Gastrocnemius medialis (tissue), 4 donors: ENCODE data around the gene LRCH1. TPM values are rescaled to one million over a fixed set of nuclear protein-coding genes. Genes with fewer than 3 reads are reported as not detected.

ENCODE experiments used
- ATAC-seq, 2 donors: fragments of 150-250 bp; one replicate each; pipeline ENCODE4 v1.9.1; 2016
- DNase-seq, 2 donors: peaks; one replicate each; pipeline ENCODE4 v3.0.0-alpha.2; 2019
- H3K27ac ChIP-seq, 4 donors: fragments of 200-600 bp; sonication (generic); 1 replicate in 1 of 4; 2 replicates in 3 of 4; pipeline ENCODE4 v1.5.1; 2016 to 2018; ENCODE audit warnings: mild to moderate bottlenecking in 2 of 4, moderate library complexity in 1 of 4
- H3K27me3 ChIP-seq, 3 donors: fragments of 200-600 bp; sonication (generic) in 2 of 3; 1 replicate in 1 of 3; 2 replicates in 2 of 3; pipeline versions ENCODE4 v1.5.1 to v1.6.0; 2016 to 2019; ENCODE audit warnings: mild to moderate bottlenecking in 1 of 3, moderate library complexity in 1 of 3
- H3K36me3 ChIP-seq, 2 donors: fragments of 200-600 bp; sonication (generic) in 1 of 2; one replicate each; pipeline ENCODE4 v1.5.1; 2017 to 2018
- H3K4me1 ChIP-seq, 2 donors: fragments of 200-600 bp; sonication (generic) in 1 of 2; one replicate each; pipeline ENCODE4 v1.5.1; 2016 to 2017; ENCODE audit warnings: mild to moderate bottlenecking in 2 of 2
- H3K4me3 ChIP-seq, 4 donors: fragments of 200-600 bp; sonication (generic) in 3 of 4; 1 replicate in 1 of 4; 2 replicates in 3 of 4; pipeline ENCODE4 v1.5.1; 2016 to 2019; ENCODE audit warnings: mild to moderate bottlenecking in 2 of 4
- H3K9me3 ChIP-seq, 3 donors: fragments of 200-600 bp; sonication (generic) in 2 of 3; 1 replicate in 1 of 3; 2 replicates in 2 of 3; pipeline ENCODE4 v1.5.1; 2016 to 2019
- POLR2A ChIP-seq, 2 donors: fragments of 450-650 bp; IDR thresholded peaks; one replicate each; pipeline ENCODE4 v1.6.1; 2017; ENCODE audit warnings: antibody characterized with exemption in 2 of 2, mild to moderate bottlenecking in 2 of 2, moderate library complexity in 2 of 2
- in situ Hi-C, 4 donors: fragments of 200-750 bp; cut with MboI; loops; one replicate each; pipeline versions ENCODE4 v1.15.0 to v1.8.0; 2017; ENCODE audit warnings: low sequenced_read_pairs in 4 of 4
- intact Hi-C: fragments of 100-400 bp; cut with DNase I; formaldehyde crosslinking; loops from one replicate; pipeline ENCODE4 v1.15.1; 2023; ENCODE audit warnings: low total_unique reads
- total RNA-seq, 4 donors: library from RNA; depleted of rRNA; stranded (reverse); fragments of >200 nt; gene quantifications; one replicate each; pipeline versions ENCODE4 v1.1.0 to v1.2.3, GENCODE V29; 2016
- TF ChIP-seq, protein P1 (sequence below), 5 experiments: fragments of 450-650 bp in 3 of 5; fragments of 200-600 bp in 2 of 5; sonication (generic) in 2 of 5; IDR thresholded peaks in 4 of 5; conservative IDR thresholded peaks in 1 of 5; 1 replicate in 4 of 5; 2 replicates in 1 of 5; pipeline ENCODE4 v1.5.1; 2016 to 2019; ENCODE audit warnings: antibody characterized with exemption in 5 of 5, mild to moderate bottlenecking in 3 of 5, moderate library complexity in 3 of 5

The LRCH1 gene
- total RNA-seq, 4 donors from 2014 or later: 3.4 to 5.0 (median 3.9) TPM

DNA sequence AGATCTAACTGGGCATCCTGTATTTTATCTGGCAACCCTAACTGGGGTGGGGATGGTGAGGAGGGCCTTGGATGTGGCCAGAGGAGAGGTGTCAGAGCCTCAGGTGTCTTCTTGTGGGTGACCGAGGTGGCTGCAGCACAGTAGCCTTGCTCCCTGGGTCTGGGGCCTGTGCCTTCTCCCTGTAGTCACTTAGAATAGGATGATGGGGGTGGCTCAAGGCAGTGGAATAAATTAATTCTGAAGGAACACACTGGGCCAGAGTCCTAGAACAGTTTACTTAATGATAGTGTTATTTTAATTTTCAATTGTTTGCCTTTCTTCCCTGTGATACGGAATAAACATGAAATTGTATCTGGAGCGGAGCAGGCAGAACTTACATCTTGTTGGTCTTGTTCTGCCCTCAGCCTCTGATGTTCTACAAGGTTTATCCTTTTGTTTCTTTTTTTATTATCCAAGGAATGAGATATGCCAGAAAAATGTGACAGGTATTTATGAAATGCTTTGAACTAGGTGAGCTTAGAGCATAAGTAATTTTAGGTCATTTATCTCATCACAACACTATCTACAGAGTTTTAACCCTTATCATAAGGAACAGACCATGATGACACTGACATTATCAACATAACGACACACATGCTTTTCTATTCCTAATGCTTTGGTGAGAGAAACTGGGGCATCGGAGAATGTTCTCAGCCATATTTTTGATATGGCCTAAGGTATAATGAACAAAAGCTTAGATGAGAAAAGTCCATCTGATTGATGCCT, 51.4 kb downstream of the LRCH1 start:
- Histone ChIP-seq H3K27ac (peak overlapping the region; percentile 42 to 62 (median 57)), H3K4me1 (peaks cover 37 to 62% of the 10 kb centered on the region in 2 donors), H3K4me3 (no peak overlapping the region), H3K36me3 (no peaks in the 10 kb centered on the region), H3K27me3 (no peaks in the 10 kb centered on the region), H3K9me3 (no peaks in the 10 kb centered on the region)
- no peak for ATAC-seq
- DNase-seq: no peak
- intact Hi-C loops (no loop called here), in situ Hi-C loops (no loop called here)
- TF ChIP-seq, protein P1, sequence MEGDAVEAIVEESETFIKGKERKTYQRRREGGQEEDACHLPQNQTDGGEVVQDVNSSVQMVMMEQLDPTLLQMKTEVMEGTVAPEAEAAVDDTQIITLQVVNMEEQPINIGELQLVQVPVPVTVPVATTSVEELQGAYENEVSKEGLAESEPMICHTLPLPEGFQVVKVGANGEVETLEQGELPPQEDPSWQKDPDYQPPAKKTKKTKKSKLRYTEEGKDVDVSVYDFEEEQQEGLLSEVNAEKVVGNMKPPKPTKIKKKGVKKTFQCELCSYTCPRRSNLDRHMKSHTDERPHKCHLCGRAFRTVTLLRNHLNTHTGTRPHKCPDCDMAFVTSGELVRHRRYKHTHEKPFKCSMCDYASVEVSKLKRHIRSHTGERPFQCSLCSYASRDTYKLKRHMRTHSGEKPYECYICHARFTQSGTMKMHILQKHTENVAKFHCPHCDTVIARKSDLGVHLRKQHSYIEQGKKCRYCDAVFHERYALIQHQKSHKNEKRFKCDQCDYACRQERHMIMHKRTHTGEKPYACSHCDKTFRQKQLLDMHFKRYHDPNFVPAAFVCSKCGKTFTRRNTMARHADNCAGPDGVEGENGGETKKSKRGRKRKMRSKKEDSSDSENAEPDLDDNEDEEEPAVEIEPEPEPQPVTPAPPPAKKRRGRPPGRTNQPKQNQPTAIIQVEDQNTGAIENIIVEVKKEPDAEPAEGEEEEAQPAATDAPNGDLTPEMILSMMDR (IDR thresholded peaks at IDR 0.05 in 4 of 5, conservative IDR thresholded peaks at IDR 0.05 in 1 of 5): no peak
- TF ChIP-seq POLR2A (IDR thresholded peaks at IDR 0.05): no peak

DNA sequence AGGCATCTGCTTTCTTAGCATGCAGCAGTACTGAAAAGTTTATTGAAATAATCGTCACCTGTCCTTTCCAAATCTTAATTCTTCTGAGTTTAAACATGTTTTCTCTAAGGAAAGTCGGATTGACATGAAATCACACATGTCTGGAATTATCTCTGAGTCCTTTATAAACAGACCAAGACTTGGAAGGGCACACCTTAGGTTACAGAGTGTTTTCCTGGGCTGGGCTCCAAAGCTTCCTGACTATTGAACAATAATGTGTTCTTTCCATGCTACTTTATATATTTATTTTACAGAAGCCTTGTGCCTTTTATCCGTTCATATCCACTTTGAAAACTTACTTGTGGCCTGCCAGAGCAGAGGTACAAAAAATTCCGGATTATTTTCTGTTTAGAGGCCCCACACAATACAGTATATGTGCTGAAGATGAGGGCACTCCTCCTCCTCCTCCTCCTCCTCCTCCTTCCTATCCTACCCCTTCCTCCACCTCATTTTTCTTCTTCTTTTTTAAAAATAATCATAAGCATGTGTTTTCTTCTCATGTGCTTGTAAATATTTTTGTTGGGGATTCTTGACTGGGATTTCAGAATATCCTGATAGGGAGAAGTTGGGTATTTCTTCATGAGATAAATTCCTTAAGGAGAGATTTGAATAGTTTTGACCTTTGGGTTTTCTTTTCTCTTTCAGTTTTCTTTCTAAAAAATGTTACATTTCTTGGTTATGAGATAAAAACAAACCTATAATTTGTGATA, 52.3 kb downstream of the LRCH1 start:
- intact Hi-C loops: no loop called here
- H3K4me3 ChIP-seq: no peak overlapping the region
- ATAC-seq: peak in 1 of 2 donors; percentile 51
- in situ Hi-C loops: no loop called here
- no peak for DNase-seq
- TF ChIP-seq POLR2A (IDR thresholded peaks at IDR 0.05): no peak
- TF ChIP-seq, protein P1 (IDR thresholded peaks at IDR 0.05 in 4 of 5, conservative IDR thresholded peaks at IDR 0.05 in 1 of 5): no peak
- H3K27ac ChIP-seq: peak overlapping the region; percentile 57 to 63 (median 60)
- no peaks in the 10 kb centered on the region for H3K27me3 ChIP-seq
- H3K4me1 ChIP-seq: peaks cover 37 to 60% of the 10 kb centered on the region in 2 donors
- no peaks in the 10 kb centered on the region for H3K36me3 ChIP-seq
- no peaks in the 10 kb centered on the region for H3K9me3 ChIP-seq

DNA sequence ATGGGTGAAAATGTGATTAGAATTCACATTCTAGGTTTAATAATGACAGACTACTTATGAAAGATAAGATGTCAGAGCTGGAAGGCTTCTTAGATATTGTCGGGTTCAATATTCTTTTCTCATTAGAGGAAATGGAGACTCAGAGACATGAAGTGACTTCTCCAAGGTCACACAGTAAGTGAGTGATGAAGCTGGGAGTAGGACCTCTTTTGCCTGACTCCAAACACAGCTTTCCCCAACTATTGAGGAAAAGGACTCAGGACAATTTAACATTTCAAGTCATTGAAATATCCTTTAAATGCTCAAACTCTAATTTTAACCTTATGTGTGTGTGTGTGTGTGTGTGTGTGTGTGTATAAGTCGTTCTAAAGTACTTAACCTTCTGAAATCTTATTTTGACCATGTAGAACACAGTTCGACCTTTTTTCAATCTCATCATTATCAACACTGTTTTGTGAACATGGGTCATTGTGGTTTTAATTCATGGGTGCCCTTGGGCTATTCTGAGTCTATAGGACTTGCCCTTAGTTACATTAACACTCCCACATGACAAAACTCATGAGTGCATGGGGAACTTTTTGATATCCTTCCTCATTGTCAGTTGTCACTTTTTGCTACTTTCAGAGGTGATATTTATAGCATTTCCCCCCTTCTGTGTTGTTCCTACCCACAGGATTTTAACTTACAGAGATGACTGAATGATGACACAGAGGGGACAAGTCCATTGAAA, 53.0 kb downstream of the LRCH1 start:
- no peak overlapping the region for H3K4me3 ChIP-seq
- in situ Hi-C loops: no loop called here
- ATAC-seq: no peak
- H3K4me1 ChIP-seq: peaks cover 37 to 58% of the 10 kb centered on the region in 2 donors
- H3K9me3 ChIP-seq: no peaks in the 10 kb centered on the region
- no peaks in the 10 kb centered on the region for H3K36me3 ChIP-seq
- no peaks in the 10 kb centered on the region for H3K27me3 ChIP-seq
- intact Hi-C loops: no loop called here
- TF ChIP-seq, protein P1 (IDR thresholded peaks at IDR 0.05 in 4 of 5, conservative IDR thresholded peaks at IDR 0.05 in 1 of 5): no peak
- TF ChIP-seq POLR2A (IDR thresholded peaks at IDR 0.05): no peak
- H3K27ac ChIP-seq: peak overlapping the region; percentile 57 to 63 (median 60)
- no peak for DNase-seq

DNA sequence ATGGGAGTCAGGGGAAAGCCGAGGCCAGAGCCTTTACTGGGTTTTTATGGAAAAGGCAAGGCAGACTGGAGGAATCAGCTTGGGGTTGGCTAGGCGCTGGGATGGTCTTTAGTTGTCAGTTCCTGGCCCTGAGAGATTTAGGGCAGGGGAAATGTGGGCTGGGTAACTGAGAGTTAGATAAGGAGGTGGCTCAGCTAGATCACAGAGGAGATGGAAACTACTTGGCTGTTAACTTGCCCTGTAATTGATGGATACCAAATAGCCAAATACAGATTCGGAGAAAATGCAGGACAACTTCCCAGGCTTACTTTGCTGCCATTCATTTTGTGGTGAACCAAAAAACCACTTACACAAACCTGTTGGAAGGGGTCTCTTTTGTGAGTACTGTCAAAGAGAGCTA, 54.0 kb downstream of the LRCH1 start:
- H3K9me3 ChIP-seq: no peaks in the 10 kb centered on the region
- TF ChIP-seq, protein P1 (IDR thresholded peaks at IDR 0.05 in 4 of 5, conservative IDR thresholded peaks at IDR 0.05 in 1 of 5): no peak
- in situ Hi-C loops (no loop called here), intact Hi-C loops (no loop called here)
- no peaks in the 10 kb centered on the region for H3K27me3 ChIP-seq
- H3K36me3 ChIP-seq: no peaks in the 10 kb centered on the region
- no peak for DNase-seq
- H3K4me1 ChIP-seq: peaks cover 37 to 57% of the 10 kb centered on the region in 2 donors
- no peak for ATAC-seq
- H3K4me3 ChIP-seq: no peak overlapping the region
- peak overlapping the region; percentile 31 to 62 (median 57) for H3K27ac ChIP-seq
